Measurements from ENCODE around the gene SLC44A3.
"Not testable (repeated sequence)": the region's sequence is repeated elsewhere in the genome, so short reads cannot be mapped to it uniquely, and the experiment has no call there.

SLC44A3 gene

DNA sequence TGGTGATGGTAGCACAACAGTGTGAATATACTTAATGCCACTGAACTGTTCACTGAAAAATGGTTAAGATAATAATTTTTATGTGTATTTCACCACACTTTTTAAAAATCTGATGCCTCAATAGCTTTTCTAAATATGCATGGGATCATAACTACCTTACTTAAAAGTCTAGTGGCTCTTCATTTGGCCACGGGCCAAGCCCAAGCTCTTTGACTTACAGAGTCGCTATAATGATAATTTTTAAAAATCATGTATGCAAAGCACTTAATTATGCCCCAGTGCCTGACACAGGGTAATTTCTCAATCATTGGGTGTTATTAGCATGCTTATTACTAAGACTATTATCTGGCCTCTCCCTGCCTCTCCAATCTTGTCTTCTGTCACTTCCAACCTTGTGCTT, 114.4 kb downstream of the SLC44A3 start:
- Histone ChIP-seq H3K36me3 (ENCODE audit: control insufficient read depth, insufficient read depth, low read length) (peaks cover 10% of the 10 kb centered on the region), H3K9me3 (ENCODE audit: control insufficient read depth, low read length) (no peaks in the 10 kb centered on the region), H3K27ac (ENCODE audit: low read depth, low read length, severe bottlenecking) (no peak overlapping the region), H3K4me1 (ENCODE audit: control insufficient read depth, insufficient read depth, low read length, poor library complexity, severe bottlenecking) (peaks cover 23% of the 10 kb centered on the region), H3K4me3 (ENCODE audit: extremely low read depth, insufficient read depth, low read length, poor library complexity, severe bottlenecking) (no peak overlapping the region)
- WGBS, 2 experiments (ENCODE audit: insufficient coverage in 2 of 2), result no CpG with 5 or more reads among the region's 2 CpGs

DNA sequence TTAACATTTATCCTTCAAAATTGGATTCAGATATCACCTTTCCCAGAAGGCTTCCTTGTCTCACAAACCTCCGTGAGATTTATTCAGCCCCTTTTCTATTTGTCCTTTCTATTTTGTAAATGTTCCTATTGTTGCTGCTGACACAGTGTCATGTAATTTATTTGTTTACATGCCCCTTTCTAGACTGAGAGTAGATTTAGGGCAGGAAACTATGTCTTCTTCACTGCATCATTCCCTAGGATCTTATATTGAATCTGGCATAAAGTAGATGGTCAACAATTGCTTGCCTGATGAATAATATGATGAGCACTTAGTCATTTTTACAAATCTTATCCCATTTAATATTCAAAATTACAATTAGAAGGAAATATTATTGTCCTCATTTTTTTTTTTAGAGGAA, 114.9 kb downstream of the SLC44A3 start:
- H3K4me3 ChIP-seq (ENCODE audit: extremely low read depth, insufficient read depth, low read length, poor library complexity, severe bottlenecking), result no peak overlapping the region
- peaks cover 18% of the 10 kb centered on the region for H3K4me1 ChIP-seq (ENCODE audit: control insufficient read depth, insufficient read depth, low read length, poor library complexity, severe bottlenecking)
- no peaks in the 10 kb centered on the region for H3K9me3 ChIP-seq (ENCODE audit: control insufficient read depth, low read length)
- WGBS, 2 experiments (ENCODE audit: insufficient coverage in 2 of 2), result 60% methylated on average over 1 of the region's 1 CpG; no CpG with 5 or more reads in 1 of the 2 experiments
- H3K27ac ChIP-seq (ENCODE audit: low read depth, low read length, severe bottlenecking), result no peak overlapping the region
- peaks cover 10% of the 10 kb centered on the region for H3K36me3 ChIP-seq (ENCODE audit: control insufficient read depth, insufficient read depth, low read length)

DNA sequence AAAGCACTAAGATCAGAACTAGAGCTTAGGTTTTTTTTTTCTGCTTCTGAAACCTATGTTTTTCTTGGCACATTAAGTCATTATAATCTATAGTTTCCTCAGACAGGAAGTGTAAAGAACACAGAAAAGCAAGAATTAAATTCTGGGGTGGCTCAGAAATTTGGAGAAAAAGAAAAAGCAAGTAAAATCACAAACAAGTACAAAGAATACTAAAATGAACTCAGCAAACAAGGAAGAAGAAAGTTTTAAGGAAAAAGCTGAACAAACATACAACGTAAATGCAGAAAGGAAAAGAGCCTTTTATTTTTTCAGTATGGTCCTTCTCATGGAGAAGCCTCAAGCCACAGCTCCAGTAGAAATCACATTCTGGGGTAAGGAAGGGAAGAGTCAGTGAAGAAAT, 115.3 kb downstream of the SLC44A3 start:
- Histone ChIP-seq H3K9me3 (ENCODE audit: control insufficient read depth, low read length) (no peaks in the 10 kb centered on the region), H3K36me3 (ENCODE audit: control insufficient read depth, insufficient read depth, low read length) (peaks cover 10% of the 10 kb centered on the region), H3K27ac (ENCODE audit: low read depth, low read length, severe bottlenecking) (no peak overlapping the region), H3K4me3 (ENCODE audit: extremely low read depth, insufficient read depth, low read length, poor library complexity, severe bottlenecking) (no peak overlapping the region), H3K4me1 (ENCODE audit: control insufficient read depth, insufficient read depth, low read length, poor library complexity, severe bottlenecking) (peaks cover 18% of the 10 kb centered on the region)
- WGBS, 2 experiments (ENCODE audit: insufficient coverage in 2 of 2), result no CpG with 5 or more reads among the region's 1 CpG

DNA sequence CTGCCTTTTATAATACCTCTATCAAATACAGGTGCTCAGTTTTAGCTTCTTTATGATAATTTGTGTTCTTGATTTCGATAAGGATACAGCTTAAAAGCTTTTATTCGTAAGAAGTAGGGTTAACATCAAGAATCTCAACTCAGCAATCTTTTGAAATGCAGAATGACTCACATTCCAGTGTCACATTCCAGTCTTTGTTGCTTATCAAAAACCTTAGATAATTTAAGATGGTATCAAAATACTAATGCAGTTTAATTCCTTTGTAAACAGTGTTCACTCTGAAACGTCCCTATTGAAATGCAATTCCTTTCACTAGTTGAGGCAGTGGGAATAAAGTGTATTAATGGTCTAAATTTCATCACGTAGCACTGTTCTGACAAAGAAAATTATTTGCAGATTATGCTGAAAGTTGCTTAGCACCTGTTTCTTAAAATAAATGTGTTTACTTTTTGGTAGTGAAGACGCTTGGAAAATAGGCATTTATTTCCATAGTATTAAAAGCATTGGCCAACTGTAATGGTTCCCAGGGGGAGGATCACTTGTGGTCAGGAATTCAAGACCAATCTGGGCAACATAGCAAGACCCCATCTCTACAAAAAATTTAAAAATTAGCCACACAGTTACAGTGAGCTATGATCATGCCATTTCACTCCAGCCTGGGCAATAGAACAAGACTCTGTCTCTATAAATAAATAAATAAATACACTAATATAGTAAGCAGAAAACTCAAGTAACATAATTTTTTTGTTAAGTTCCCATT, 116.9 kb downstream of the SLC44A3 start:
- 92 to 100% methylated on average over 1 of the region's 5 CpGs for WGBS, 2 experiments (ENCODE audit: insufficient coverage in 2 of 2)
- peaks cover 10% of the 10 kb centered on the region for H3K36me3 ChIP-seq (ENCODE audit: control insufficient read depth, insufficient read depth, low read length)
- peak overlapping the region; percentile 26 for H3K27ac ChIP-seq (ENCODE audit: low read depth, low read length, severe bottlenecking)
- no peak overlapping the region for H3K4me3 ChIP-seq (ENCODE audit: extremely low read depth, insufficient read depth, low read length, poor library complexity, severe bottlenecking)
- H3K9me3 ChIP-seq (ENCODE audit: control insufficient read depth, low read length), result no peaks in the 10 kb centered on the region
- H3K4me1 ChIP-seq (ENCODE audit: control insufficient read depth, insufficient read depth, low read length, poor library complexity, severe bottlenecking), result peaks cover 18% of the 10 kb centered on the region

DNA sequence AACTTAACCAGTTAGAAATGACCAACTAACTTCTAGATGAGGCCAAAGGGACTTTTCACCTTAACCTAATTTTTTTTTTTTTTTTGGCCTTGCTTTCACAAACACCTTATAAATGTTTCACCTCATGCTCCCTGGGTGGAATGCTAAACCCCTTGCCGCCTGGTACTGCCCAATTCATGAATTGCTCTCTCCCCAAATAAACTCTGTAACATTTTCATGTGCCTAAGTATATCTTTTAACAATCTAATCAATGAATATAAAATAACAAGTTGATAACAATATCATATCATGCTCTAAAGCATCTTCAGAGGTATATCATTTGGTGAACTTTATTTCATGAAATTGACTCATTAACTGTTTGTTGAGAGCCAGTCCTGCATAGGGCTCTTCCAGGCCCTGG, 117.7 kb downstream of the SLC44A3 start:
- Histone ChIP-seq H3K4me3 (ENCODE audit: extremely low read depth, insufficient read depth, low read length, poor library complexity, severe bottlenecking) (no peak overlapping the region), H3K9me3 (ENCODE audit: control insufficient read depth, low read length) (no peaks in the 10 kb centered on the region), H3K4me1 (ENCODE audit: control insufficient read depth, insufficient read depth, low read length, poor library complexity, severe bottlenecking) (peaks cover 18% of the 10 kb centered on the region), H3K27ac (ENCODE audit: low read depth, low read length, severe bottlenecking) (no peak overlapping the region), H3K36me3 (ENCODE audit: control insufficient read depth, insufficient read depth, low read length) (peaks cover 5% of the 10 kb centered on the region)
- WGBS, 2 experiments (ENCODE audit: insufficient coverage in 2 of 2), result no CpG with 5 or more reads among the region's 1 CpG

DNA sequence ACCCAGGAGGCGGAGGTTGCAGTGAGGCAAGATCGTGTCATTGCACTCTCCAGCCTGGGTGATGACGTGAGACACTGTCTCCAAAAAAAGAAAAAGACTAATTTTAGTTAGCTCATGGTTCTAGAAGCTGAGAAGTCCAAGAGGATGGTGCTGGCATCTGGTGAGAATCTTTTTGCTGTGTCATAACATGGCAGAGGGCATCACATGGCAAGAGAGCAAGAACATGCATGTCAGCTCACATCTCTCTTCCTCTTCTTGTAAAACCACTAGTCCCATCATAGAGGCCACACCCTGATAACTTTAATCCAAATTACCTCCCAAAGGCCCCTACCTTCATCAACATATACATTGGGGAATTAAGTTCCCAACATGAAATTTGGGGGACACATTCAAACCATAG, 120.6 kb downstream of the SLC44A3 start:
- peaks cover 15% of the 10 kb centered on the region for H3K4me1 ChIP-seq (ENCODE audit: control insufficient read depth, insufficient read depth, low read length, poor library complexity, severe bottlenecking)
- 90 to 100% methylated on average over 3 of the region's 3 CpGs for WGBS, 2 experiments (ENCODE audit: insufficient coverage in 2 of 2)
- H3K27ac ChIP-seq (ENCODE audit: low read depth, low read length, severe bottlenecking), result no peak overlapping the region
- H3K36me3 ChIP-seq (ENCODE audit: control insufficient read depth, insufficient read depth, low read length), result no peaks in the 10 kb centered on the region
- no peak overlapping the region for H3K4me3 ChIP-seq (ENCODE audit: extremely low read depth, insufficient read depth, low read length, poor library complexity, severe bottlenecking)
- no peaks in the 10 kb centered on the region for H3K9me3 ChIP-seq (ENCODE audit: control insufficient read depth, low read length)

DNA sequence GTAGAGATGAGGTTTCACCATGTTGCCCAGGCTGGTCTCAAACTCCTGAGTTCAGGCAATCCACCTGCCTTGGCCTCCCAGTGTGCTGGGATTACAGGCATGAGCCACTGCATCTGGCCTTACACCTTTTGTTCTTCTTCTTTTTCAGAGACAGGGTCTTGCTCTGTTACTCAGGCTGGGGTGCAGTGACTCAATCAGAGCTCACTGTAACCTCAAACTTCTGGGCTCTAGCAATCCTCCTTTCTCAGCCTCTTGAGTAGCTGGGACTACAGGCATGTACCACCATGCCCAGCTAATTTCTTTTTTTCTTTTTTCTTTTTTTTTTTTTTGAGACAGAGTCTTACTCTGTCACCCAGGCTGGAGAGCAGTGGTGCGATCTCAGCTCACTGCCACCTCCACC, 121.3 kb downstream of the SLC44A3 start:
- not testable (repeated sequence) for H3K9me3 ChIP-seq (ENCODE audit: control insufficient read depth, low read length); H3K36me3 ChIP-seq (ENCODE audit: control insufficient read depth, insufficient read depth, low read length); H3K4me3 ChIP-seq (ENCODE audit: extremely low read depth, insufficient read depth, low read length, poor library complexity, severe bottlenecking); H3K27ac ChIP-seq (ENCODE audit: low read depth, low read length, severe bottlenecking); H3K4me1 ChIP-seq (ENCODE audit: control insufficient read depth, insufficient read depth, low read length, poor library complexity, severe bottlenecking)
- WGBS, 2 experiments (ENCODE audit: insufficient coverage in 2 of 2), result 83% methylated on average over 1 of the region's 1 CpG; no CpG with 5 or more reads in 1 of the 2 experiments

DNA sequence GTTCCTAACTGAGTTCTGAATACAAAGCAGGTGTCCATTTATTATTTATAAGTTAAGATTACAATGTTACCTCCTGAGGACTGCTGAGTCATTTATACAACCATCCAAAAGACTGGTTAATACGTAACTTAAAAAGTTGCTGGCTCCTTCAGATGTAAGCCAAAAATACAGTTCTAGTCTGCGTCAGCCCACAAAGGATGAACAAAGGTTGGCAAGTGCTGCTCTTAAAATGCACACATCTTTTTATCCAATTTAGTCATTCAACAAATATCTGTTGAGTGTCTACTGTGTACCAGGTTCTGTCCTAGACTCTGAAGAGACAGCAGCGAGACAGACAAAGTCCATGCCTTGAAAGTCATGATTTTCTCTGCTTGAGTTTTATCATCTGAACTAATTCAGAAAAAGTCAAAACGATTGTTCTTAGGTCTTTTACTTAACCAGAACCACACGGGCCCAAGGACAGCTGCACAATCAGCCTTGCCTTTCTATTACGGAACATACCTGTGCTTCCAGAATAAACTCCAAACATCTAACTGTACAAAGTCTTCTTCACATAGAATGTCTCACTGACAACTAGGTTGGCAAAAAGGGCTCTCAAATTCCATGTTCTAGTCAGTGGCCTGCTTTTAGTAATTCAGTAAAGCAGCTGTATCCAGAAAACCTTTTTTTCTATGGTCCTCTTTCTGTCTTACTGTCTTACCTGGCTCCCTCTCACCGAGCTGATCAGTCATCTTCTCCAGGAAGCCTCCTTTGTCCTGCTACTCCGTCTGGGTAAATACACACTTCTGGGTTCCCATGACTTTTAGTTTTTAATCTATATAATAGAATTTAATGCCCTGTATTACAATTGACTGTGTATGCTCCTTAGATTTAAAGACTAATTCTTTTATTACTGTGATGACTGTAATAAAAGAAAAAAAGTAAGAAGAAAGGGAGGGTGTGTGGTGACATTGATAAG, 122.3 kb downstream of the SLC44A3 start:
- Histone ChIP-seq H3K4me3 (ENCODE audit: extremely low read depth, insufficient read depth, low read length, poor library complexity, severe bottlenecking) (no peak overlapping the region), H3K36me3 (ENCODE audit: control insufficient read depth, insufficient read depth, low read length) (no peaks in the 10 kb centered on the region), H3K4me1 (ENCODE audit: control insufficient read depth, insufficient read depth, low read length, poor library complexity, severe bottlenecking) (peaks cover 6% of the 10 kb centered on the region), H3K27ac (ENCODE audit: low read depth, low read length, severe bottlenecking) (no peak overlapping the region), H3K9me3 (ENCODE audit: control insufficient read depth, low read length) (no peaks in the 10 kb centered on the region)
- WGBS, 2 experiments (ENCODE audit: insufficient coverage in 2 of 2), result 86 to 95% methylated on average over 6 to 7 of the region's 8 CpGs

Measured in mesodermal cell (in vitro differentiated cells).